Suprapubic skin (tissue), 4 donors: ENCODE measurements around the gene ITPKC. TPM values are rescaled to one million over a fixed set of nuclear protein-coding genes. Genes with fewer than 3 reads are reported as not detected.
"Not testable (repeated sequence)": the region's sequence is repeated elsewhere in the genome, so short reads cannot be mapped to it uniquely, and the experiment has no call there.

ENCODE experiments used
- DNase-seq, 2 donors: peaks; one replicate each; pipeline ENCODE4 v3.0.0-alpha.2; 2019; ENCODE audit warnings: low spot score in 2 of 2
- H3K27ac ChIP-seq: fragments of 200-600 bp; sonication (generic); one replicate; pipeline ENCODE4 v1.5.1; 2019
- H3K27me3 ChIP-seq: fragments of 200-600 bp; sonication (generic); one replicate; pipeline ENCODE4 v1.5.1; 2019
- H3K36me3 ChIP-seq: fragments of 200-600 bp; sonication (generic); one replicate; pipeline ENCODE4 v1.5.1; 2019
- H3K4me1 ChIP-seq: fragments of 200-600 bp; sonication (generic); one replicate; pipeline ENCODE4 v1.5.1; 2019
- H3K4me3 ChIP-seq: fragments of 200-600 bp; sonication (generic); one replicate; pipeline ENCODE4 v1.5.1; 2019; ENCODE audit warnings: mild to moderate bottlenecking
- H3K9me3 ChIP-seq: fragments of 200-600 bp; sonication (generic); one replicate; pipeline ENCODE4 v1.5.1; 2019
- EP300 ChIP-seq: sonication (generic); formaldehyde crosslinking; IDR thresholded peaks from one replicate; pipeline ENCODE4 v1.6.1; 2017; ENCODE audit warnings: antibody characterized with exemption
- POLR2A ChIP-seq, 2 donors: fragments of 450-650 bp; IDR thresholded peaks; one replicate each; pipeline ENCODE4 v1.6.1; 2017; ENCODE audit warnings: antibody characterized with exemption in 2 of 2, mild to moderate bottlenecking in 2 of 2, moderate library complexity in 2 of 2
- POLR2AphosphoS5 ChIP-seq, 3 donors: sonication (generic); formaldehyde crosslinking; IDR thresholded peaks; one replicate each; pipeline ENCODE4 v1.6.1; 2017; ENCODE audit warnings: antibody characterized with exemption in 3 of 3
- WGBS: methylation state at CpG from one replicate; pipeline ENCODE4 v1.1.5; 2018; 5-methylcytosine and 5-hydroxymethylcytosine counted together
- total RNA-seq, 4 donors: library from RNA; depleted of rRNA; stranded (reverse); fragments of >200 nt; gene quantifications; one replicate each; pipeline ENCODE4 v1.1.0, GENCODE V29; 2016
- TF ChIP-seq, protein P1 (sequence below), 2 donors: fragments of 200-600 bp in 1 of 2; fragments of 450-650 bp in 1 of 2; sonication (generic) in 1 of 2; IDR thresholded peaks; one replicate each; pipeline ENCODE4 v1.5.1; 2016 to 2019; ENCODE audit warnings: antibody characterized with exemption in 2 of 2, mild to moderate bottlenecking in 1 of 2, moderate library complexity in 1 of 2

Gene ITPKC
- total RNA-seq, 4 donors from 2014 or later = 52.9 to 93.8 (median 70.9) TPM

DNA sequence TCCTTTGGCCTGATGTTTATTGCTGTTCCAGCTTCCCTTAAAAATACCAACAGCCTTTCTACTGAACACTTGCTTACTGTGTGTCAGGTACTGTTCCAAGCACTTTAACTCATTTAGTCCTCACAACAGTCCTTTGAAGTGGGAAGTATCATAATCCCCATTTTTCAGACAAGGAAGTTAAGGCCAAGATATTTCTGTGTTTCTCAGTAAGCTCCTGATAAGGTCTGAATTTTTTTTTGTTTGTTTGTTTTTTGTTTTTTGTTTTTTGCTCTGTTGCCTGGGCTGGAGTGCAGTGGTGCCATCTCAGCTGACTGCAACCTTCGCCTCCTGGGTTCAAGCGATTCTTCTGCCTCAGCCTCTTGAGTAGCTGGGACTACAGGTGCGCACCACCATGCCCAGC, 41.6 kb downstream of the ITPKC start:
- TF ChIP-seq, protein P1, sequence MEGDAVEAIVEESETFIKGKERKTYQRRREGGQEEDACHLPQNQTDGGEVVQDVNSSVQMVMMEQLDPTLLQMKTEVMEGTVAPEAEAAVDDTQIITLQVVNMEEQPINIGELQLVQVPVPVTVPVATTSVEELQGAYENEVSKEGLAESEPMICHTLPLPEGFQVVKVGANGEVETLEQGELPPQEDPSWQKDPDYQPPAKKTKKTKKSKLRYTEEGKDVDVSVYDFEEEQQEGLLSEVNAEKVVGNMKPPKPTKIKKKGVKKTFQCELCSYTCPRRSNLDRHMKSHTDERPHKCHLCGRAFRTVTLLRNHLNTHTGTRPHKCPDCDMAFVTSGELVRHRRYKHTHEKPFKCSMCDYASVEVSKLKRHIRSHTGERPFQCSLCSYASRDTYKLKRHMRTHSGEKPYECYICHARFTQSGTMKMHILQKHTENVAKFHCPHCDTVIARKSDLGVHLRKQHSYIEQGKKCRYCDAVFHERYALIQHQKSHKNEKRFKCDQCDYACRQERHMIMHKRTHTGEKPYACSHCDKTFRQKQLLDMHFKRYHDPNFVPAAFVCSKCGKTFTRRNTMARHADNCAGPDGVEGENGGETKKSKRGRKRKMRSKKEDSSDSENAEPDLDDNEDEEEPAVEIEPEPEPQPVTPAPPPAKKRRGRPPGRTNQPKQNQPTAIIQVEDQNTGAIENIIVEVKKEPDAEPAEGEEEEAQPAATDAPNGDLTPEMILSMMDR (IDR thresholded peaks at IDR 0.05) = no peak
- TF ChIP-seq POLR2AphosphoS5 (IDR thresholded peaks at IDR 0.05) (no peak), POLR2A (IDR thresholded peaks at IDR 0.05) (no peak)
- Histone ChIP-seq H3K27ac (no peak overlapping the region), H3K4me3 (no peak overlapping the region), H3K27me3 (no peaks in the 10 kb centered on the region), H3K9me3 (no peaks in the 10 kb centered on the region), H3K4me1 (peaks cover 35% of the 10 kb centered on the region), H3K36me3 (peaks cover 62% of the 10 kb centered on the region)
- 98% methylated on average over 3 of the region's 3 CpGs for WGBS
- no peak for DNase-seq

DNA sequence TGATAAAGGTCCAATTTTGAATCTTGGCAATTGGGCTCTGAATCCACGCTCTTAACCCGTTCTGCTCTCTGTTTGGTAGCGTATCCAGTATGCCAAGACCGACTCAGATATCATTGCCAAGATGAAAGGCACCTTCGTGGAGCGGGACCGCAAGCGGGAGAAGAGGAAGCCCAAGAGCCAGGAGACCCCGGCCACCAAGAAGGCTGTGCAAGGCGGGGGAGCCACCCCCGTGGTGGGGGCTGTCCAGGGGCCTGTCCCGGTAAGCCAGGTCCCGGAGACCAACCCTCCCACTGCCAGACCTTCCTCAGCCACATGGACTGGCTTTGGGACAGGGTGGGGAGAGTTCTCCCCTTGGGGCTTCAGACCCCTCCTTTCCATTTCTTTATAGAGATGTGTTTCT, 42.4 kb downstream of the ITPKC start:
- Histone ChIP-seq H3K4me3 (no peak overlapping the region), H3K27ac (no peak overlapping the region), H3K27me3 (no peaks in the 10 kb centered on the region), H3K4me1 (peaks cover 26% of the 10 kb centered on the region), H3K36me3 (peaks cover 71% of the 10 kb centered on the region), H3K9me3 (no peaks in the 10 kb centered on the region)
- no peak for DNase-seq
- 91% methylated on average over 9 of the region's 13 CpGs for WGBS
- TF ChIP-seq POLR2AphosphoS5 (IDR thresholded peaks at IDR 0.05) = no peak
- TF ChIP-seq, protein P1 (IDR thresholded peaks at IDR 0.05) = no peak
- TF ChIP-seq EP300 = no peak
- TF ChIP-seq POLR2A (IDR thresholded peaks at IDR 0.05) = no peak

DNA sequence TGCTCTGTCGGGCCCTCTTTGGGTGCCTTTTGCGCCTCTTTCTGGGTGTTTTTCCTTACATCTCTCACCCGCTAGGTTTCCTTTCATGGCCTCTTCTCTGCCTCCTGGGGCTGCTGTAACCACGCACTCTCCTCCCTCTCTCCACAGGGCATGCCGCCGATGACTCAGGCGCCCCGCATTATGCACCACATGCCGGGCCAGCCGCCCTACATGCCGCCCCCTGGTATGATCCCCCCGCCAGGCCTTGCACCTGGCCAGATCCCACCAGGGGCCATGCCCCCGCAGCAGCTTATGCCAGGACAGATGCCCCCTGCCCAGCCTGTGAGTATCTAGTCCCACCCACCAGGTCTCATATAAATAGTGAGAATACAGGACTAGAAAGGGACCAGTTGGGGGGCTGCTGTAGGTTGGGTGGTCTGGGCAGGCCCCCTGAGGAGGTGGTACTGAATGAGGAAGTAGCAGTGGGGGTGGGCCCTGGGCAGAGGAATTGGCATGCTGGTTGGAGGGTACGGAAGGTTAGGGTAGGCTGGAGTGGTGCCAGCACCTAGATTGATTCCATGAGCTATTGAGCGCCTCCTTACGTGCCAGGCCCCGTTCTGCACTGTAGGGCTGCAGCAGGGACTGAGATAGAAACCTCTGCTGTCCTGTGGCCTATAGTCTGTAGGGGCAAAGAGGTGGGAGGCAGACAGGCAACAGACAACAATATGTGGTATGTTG, 46.0 kb downstream of the ITPKC start:
- Histone ChIP-seq H3K36me3 (peaks cover 88% of the 10 kb centered on the region), H3K4me1 (no peaks in the 10 kb centered on the region), H3K4me3 (no peak overlapping the region), H3K27ac (no peak overlapping the region), H3K9me3 (no peaks in the 10 kb centered on the region), H3K27me3 (no peaks in the 10 kb centered on the region)
- no peak for DNase-seq
- TF ChIP-seq POLR2AphosphoS5 (IDR thresholded peaks at IDR 0.05) = no peak
- TF ChIP-seq POLR2A (IDR thresholded peaks at IDR 0.05) = no peak
- TF ChIP-seq, protein P1 (IDR thresholded peaks at IDR 0.05) = no peak
- no peak for TF ChIP-seq EP300
- 87% methylated on average over 17 of the region's 17 CpGs for WGBS

DNA sequence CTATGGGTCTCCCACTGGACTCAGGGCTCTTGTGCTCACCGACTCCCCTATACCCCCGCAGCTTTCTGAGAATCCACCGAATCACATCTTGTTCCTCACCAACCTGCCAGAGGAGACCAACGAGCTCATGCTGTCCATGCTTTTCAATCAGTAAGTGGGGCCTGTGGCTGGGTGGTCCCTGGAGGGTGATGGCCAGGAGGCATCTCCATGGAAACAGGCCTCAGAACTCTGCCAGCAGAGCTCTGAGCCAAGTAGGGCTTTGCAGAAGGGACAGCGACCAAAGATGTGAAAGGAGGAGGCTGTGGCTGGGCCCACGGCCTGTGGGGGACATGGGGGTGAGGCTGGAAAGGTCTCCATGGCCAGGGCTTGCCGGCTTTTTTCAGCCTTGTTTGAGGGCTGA, 46.6 kb downstream of the ITPKC start:
- no peaks in the 10 kb centered on the region for H3K9me3 ChIP-seq
- 94% methylated on average over 7 of the region's 7 CpGs for WGBS
- peaks cover 82% of the 10 kb centered on the region for H3K36me3 ChIP-seq
- no peak overlapping the region for H3K27ac ChIP-seq
- no peak for DNase-seq
- TF ChIP-seq POLR2A (IDR thresholded peaks at IDR 0.05) (no peak), EP300 (no peak), POLR2AphosphoS5 (IDR thresholded peaks at IDR 0.05) (no peak)
- TF ChIP-seq, protein P1 (IDR thresholded peaks at IDR 0.05) = no peak
- no peak overlapping the region for H3K4me3 ChIP-seq
- no peaks in the 10 kb centered on the region for H3K27me3 ChIP-seq
- H3K4me1 ChIP-seq = no peaks in the 10 kb centered on the region

DNA sequence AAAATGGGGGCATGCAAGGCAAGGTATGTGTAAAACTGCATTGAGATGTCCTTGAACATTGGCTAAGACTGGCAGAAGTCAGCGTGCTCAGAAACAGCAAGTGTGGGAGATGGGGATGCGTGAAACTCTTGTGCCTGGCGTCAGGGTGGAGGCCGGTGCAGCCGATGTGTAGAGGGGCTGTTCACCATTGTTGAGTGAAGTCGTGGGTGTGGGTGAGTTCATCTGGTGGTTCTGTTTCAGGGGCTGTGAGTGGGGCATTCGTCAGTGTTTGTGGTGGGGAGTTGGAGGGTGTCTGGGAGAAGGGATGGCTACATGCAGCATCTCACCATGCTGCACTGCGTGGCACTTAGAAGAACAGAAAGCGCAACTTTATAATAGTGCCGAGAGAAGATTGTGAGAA, 47.1 kb downstream of the ITPKC start:
- Histone ChIP-seq H3K36me3 (peaks cover 78% of the 10 kb centered on the region), H3K9me3 (no peaks in the 10 kb centered on the region), H3K27ac (no peak overlapping the region), H3K27me3 (no peaks in the 10 kb centered on the region), H3K4me3 (no peak overlapping the region), H3K4me1 (no peaks in the 10 kb centered on the region)
- TF ChIP-seq POLR2AphosphoS5 (IDR thresholded peaks at IDR 0.05) = no peak
- no peak for TF ChIP-seq EP300
- TF ChIP-seq, protein P1 (IDR thresholded peaks at IDR 0.05) = no peak
- no peak for TF ChIP-seq POLR2A (IDR thresholded peaks at IDR 0.05)
- 91% methylated on average over 10 of the region's 10 CpGs for WGBS
- DNase-seq = no peak

DNA sequence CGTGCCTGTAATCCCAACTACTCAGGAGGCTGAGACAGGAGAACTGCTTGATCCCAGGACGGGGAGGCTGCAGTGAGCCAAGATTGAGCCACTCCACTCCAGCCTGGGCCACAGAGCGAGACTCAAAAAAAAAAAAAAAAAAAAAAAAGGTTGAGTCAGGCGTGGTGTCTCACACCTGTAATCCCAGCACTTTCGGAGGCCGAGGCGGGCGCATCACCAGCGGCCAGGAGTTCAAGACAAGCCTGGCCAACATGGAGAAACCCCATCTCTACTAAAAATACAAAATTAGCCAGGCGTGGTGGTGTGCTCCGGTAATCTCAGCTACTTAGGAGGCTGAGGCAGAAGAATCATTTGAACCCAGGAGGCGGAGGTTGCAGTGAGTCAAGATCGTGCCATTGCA, 49.5 kb downstream of the ITPKC start:
- not testable (repeated sequence) for DNase-seq, H3K27me3 ChIP-seq, H3K4me3 ChIP-seq, H3K9me3 ChIP-seq, H3K27ac ChIP-seq, H3K4me1 ChIP-seq
- 96% methylated on average over 13 of the region's 13 CpGs for WGBS
- peaks cover 53% of the 10 kb centered on the region for H3K36me3 ChIP-seq
